NT2/D1 (cell line): ENCODE results near the gene NDUFC1.

Source experiments
- SUZ12 ChIP-seq: IDR thresholded peaks from 2 replicates; pipeline ENCODE4 v1.6.1; 2011; ENCODE audit not compliant: insufficient read length, insufficient read depth; ENCODE audit errors: extremely low read depth
- YY1 ChIP-seq: IDR thresholded peaks from 2 replicates; pipeline ENCODE4 v1.6.1; 2011; ENCODE audit not compliant: insufficient read length, insufficient read depth
- ZNF274 ChIP-seq: IDR thresholded peaks from 2 replicates; pipeline ENCODE4 v1.6.1; 2011; ENCODE audit warnings: mild to moderate bottlenecking, low read depth, low read length

GRCh38 chr4:139243448-139244365 lies 58.6 kb downstream of the NDUFC1 start:
- TF ChIP-seq SUZ12 (no peak), ZNF274 (no peak), YY1 (no peak)
